ENCODE results near the gene DLG2. TPM values are rescaled to one million over a fixed set of nuclear protein-coding genes. Genes with fewer than 3 reads are reported as not detected.
"Not testable (repeated sequence)": the region's sequence is repeated elsewhere in the genome, so short reads cannot be mapped to it uniquely, and the experiment has no call there.

DLG2 gene
- total RNA-seq, 1 donor from 2014 or later = 2.4 TPM

- Mint-ChIP-seq H3K4me3 (ENCODE audit: low read depth) (no peak overlapping the region), H3K9me3 (ENCODE audit: low read depth) (peaks cover 12% of the 10 kb centered on the region), H3K27me3 (no peaks in the 10 kb centered on the region), H3K27ac (no peak overlapping the region), H3K36me3 (ENCODE audit: insufficient read depth) (peaks cover 2% of the 10 kb centered on the region), H3K4me1 (ENCODE audit: low read depth) (peaks cover 4% of the 10 kb centered on the region)
- DNase-seq (ENCODE audit: low spot score, unreplicated experiment) = no peak
- TF ChIP-seq CTCF (IDR thresholded peaks at IDR 0.05; ENCODE audit: unreplicated experiment) = no peak
Measured at GRCh38 chr11:85276332-85276731, 350.8 kb downstream of the DLG2 start.

GRCh38 chr11:85270315-85270714 lies 356.8 kb downstream of the DLG2 start:
- not testable (repeated sequence) for H3K36me3 Mint-ChIP-seq (ENCODE audit: insufficient read depth); DNase-seq (ENCODE audit: low spot score, unreplicated experiment); H3K4me3 Mint-ChIP-seq (ENCODE audit: low read depth); H3K27me3 Mint-ChIP-seq; H3K27ac Mint-ChIP-seq; H3K4me1 Mint-ChIP-seq (ENCODE audit: low read depth)
- peaks cover 12% of the 10 kb centered on the region for H3K9me3 Mint-ChIP-seq (ENCODE audit: low read depth)

- no peak for DNase-seq (ENCODE audit: low spot score, unreplicated experiment)
- H3K4me3 Mint-ChIP-seq (ENCODE audit: low read depth) = no peak overlapping the region
- peaks cover 8% of the 10 kb centered on the region for H3K9me3 Mint-ChIP-seq (ENCODE audit: low read depth)
- peaks cover 2% of the 10 kb centered on the region for H3K36me3 Mint-ChIP-seq (ENCODE audit: insufficient read depth)
- H3K4me1 Mint-ChIP-seq (ENCODE audit: low read depth) = peaks cover 2% of the 10 kb centered on the region
- no peaks in the 10 kb centered on the region for H3K27me3 Mint-ChIP-seq
- H3K27ac Mint-ChIP-seq = no peak overlapping the region
- TF ChIP-seq CTCF (IDR thresholded peaks at IDR 0.05; ENCODE audit: unreplicated experiment) = no peak
Measured at GRCh38 chr11:85269109-85269508, 358.0 kb downstream of the DLG2 start.

- no peaks in the 10 kb centered on the region for H3K27me3 Mint-ChIP-seq
- no peak overlapping the region for H3K27ac Mint-ChIP-seq
- no peak for TF ChIP-seq CTCF (IDR thresholded peaks at IDR 0.05; ENCODE audit: unreplicated experiment)
- no peak for DNase-seq (ENCODE audit: low spot score, unreplicated experiment)
- H3K9me3 Mint-ChIP-seq (ENCODE audit: low read depth) = no peaks in the 10 kb centered on the region
- H3K4me3 Mint-ChIP-seq (ENCODE audit: low read depth) = no peak overlapping the region
- peaks cover 2% of the 10 kb centered on the region for H3K4me1 Mint-ChIP-seq (ENCODE audit: low read depth)
- no peaks in the 10 kb centered on the region for H3K36me3 Mint-ChIP-seq (ENCODE audit: insufficient read depth)
Measured at GRCh38 chr11:85266646-85267045, 360.5 kb downstream of the DLG2 start.

- TF ChIP-seq CTCF (IDR thresholded peaks at IDR 0.05; ENCODE audit: unreplicated experiment) = no peak
- H3K9me3 Mint-ChIP-seq (ENCODE audit: low read depth) = no peaks in the 10 kb centered on the region
- H3K27me3 Mint-ChIP-seq = no peaks in the 10 kb centered on the region
- H3K4me3 Mint-ChIP-seq (ENCODE audit: low read depth) = no peak overlapping the region
- DNase-seq (ENCODE audit: low spot score, unreplicated experiment) = no peak
- H3K4me1 Mint-ChIP-seq (ENCODE audit: low read depth) = peaks cover 2% of the 10 kb centered on the region
- no peaks in the 10 kb centered on the region for H3K36me3 Mint-ChIP-seq (ENCODE audit: insufficient read depth)
- no peak overlapping the region for H3K27ac Mint-ChIP-seq
Measured at GRCh38 chr11:85263328-85263727, 363.8 kb downstream of the DLG2 start.

- Mint-ChIP-seq H3K36me3 (ENCODE audit: insufficient read depth) (no peaks in the 10 kb centered on the region), H3K27me3 (no peaks in the 10 kb centered on the region), H3K27ac (no peak overlapping the region), H3K9me3 (ENCODE audit: low read depth) (no peaks in the 10 kb centered on the region), H3K4me3 (ENCODE audit: low read depth) (no peak overlapping the region), H3K4me1 (ENCODE audit: low read depth) (no peaks in the 10 kb centered on the region)
- no peak for DNase-seq (ENCODE audit: low spot score, unreplicated experiment)
- no peak for TF ChIP-seq CTCF (IDR thresholded peaks at IDR 0.05; ENCODE audit: unreplicated experiment)
Measured at GRCh38 chr11:85257837-85258236, 369.3 kb downstream of the DLG2 start.
